Heart right ventricle (tissue), 16 donors: ENCODE results near the gene PPP2CA. TPM values are rescaled to one million over a fixed set of nuclear protein-coding genes. Genes with fewer than 3 reads are reported as not detected.

ENCODE experiments used
- ATAC-seq, 8 donors: fragments of 200-7000 bp; cut with Tn5 transposase; one replicate each; pipeline ENCODE4 v1.9.1; 2020; ENCODE audit warnings: mild to moderate bottlenecking in 8 of 8, moderate library complexity in 8 of 8, moderate number of reproducible peaks in 1 of 8
- DNase-seq, 2 donors: peaks; one replicate each; pipeline ENCODE4 v3.0.0-alpha.2; 2020
- H3K27ac ChIP-seq, 10 donors: fragments of 200-600 bp; sonication (generic) in 2 of 10; one replicate each; pipeline versions ENCODE4 v1.5.0 to v1.8.0; 2020 to 2022; ENCODE audit warnings: mild to moderate bottlenecking in 3 of 10
- H3K27me3 ChIP-seq, 7 donors: fragments of 200-600 bp; one replicate each; pipeline ENCODE4 v1.8.0; 2021 to 2022; ENCODE audit warnings: mild to moderate bottlenecking in 2 of 7
- H3K36me3 ChIP-seq, 9 donors: fragments of 200-600 bp; sonication (generic) in 1 of 9; one replicate each; pipeline versions ENCODE4 v1.5.0 to v1.8.0; 2020 to 2022; ENCODE audit warnings: mild to moderate bottlenecking in 2 of 9
- H3K4me1 ChIP-seq, 9 donors: fragments of 200-600 bp; sonication (generic) in 1 of 9; one replicate each; pipeline versions ENCODE4 v1.5.0 to v1.8.0; 2020 to 2022; ENCODE audit warnings: mild to moderate bottlenecking in 4 of 9
- H3K4me3 ChIP-seq, 10 donors: fragments of 200-600 bp; sonication (generic) in 2 of 10; one replicate each; pipeline versions ENCODE4 v1.5.0 to v1.8.0; 2020 to 2022; ENCODE audit warnings: mild to moderate bottlenecking in 7 of 10, moderate library complexity in 2 of 10
- H3K9me3 ChIP-seq, 11 donors: fragments of 200-600 bp in 10 of 11; sonication (generic) in 2 of 11; one replicate each; pipeline versions ENCODE4 v1.5.0 to v1.8.0; 2013 to 2022; ENCODE audit warnings: mild to moderate bottlenecking in 2 of 11, control low read depth in 1 of 11, moderate library complexity in 1 of 11
- WGBS, 2 donors: extraction: QIAGEN DNeasy Blood & Tissue Kit; methylation state at CpG; one replicate each; pipeline ENCODE4 v1.1.7; 2013; ENCODE audit warnings: inconsistent platforms in 1 of 2; 5-methylcytosine and 5-hydroxymethylcytosine counted together
- intact Hi-C, 10 donors: fragments of 100-400 bp; cut with DNase I; formaldehyde crosslinking; loops; one replicate each; pipeline versions ENCODE4 v1.11.1 to v1.14.2; 2022
- polyA plus RNA-seq, 2 donors: library from polyadenylated mRNA; stranded (reverse); fragments of 200-250 nt; gene quantifications; one replicate each; pipeline ENCODE4 v1.2.3, GENCODE V29; 2013
- total RNA-seq, 10 donors: library from RNA; stranded (reverse); fragmentation: NEBNext Ultra II Directional in 3 of 10; extraction: Animal tissue kit (Norgen Biotek cat#: 25700) in 3 of 10; gene quantifications; one replicate each; pipeline versions ENCODE4 v1.2.1 to v1.2.4, GENCODE V29; 2021 to 2023
- TF ChIP-seq, protein P1 (sequence below), 9 donors: fragments of 200-600 bp; sonication (generic) in 2 of 9; IDR thresholded peaks; one replicate each; pipeline versions ENCODE4 v1.5.0 to v1.8.0; 2021 to 2022; ENCODE audit warnings: antibody characterized with exemption in 9 of 9, mild to moderate bottlenecking in 5 of 9, moderate library complexity in 1 of 9
- donor health status: Arrhythmogenic right ventricular cardiomyopathy.
- donor health status: ischemic (EF 13 %, LVEDD 7.1; RV severe dilation, severe dysfunction).
- donor health status: healthy with polysubstance abuse.
- donor health status: DM: no; HTN: yes; CAD: no.
- donor health status: DM: no; HTN: no; CAD: no.
- donor health status: ischemic (EF 25% LVEDD 6.9; RV normal size, moderate dysfunction).
- donor health status: ischemic (EF 25% LVEDD 5.7; RV mildly dilated, moderate dysfunction).
- donor health status: healthy.
- donor health status: DM: yes; HTN: yes; CAD: no.
- donor health status: Ischemic cardiomyopathy.
- donor health status: ischemic (EF 35%, LVEDD 5.7; RV mildly dilated, moderate dysfunction).
- donor health status: nonischemic (EF 11% LVEDD 7.7; RV severe dilation, severe dysfunction).
- donor health status: DM: yes; HTN: yes; CAD: no.
- donor health status: PGD.
- donor health status: ischemic (EF 29% LVEDD 5.4; RV normal size, mild dysfunction).
- donor health status: nonischemic (EF 23%, LVEDD 6.1; RV moderate dilation, normal function).

Gene PPP2CA
- total and polyA plus RNA-seq, 12 donors: 47.1 to 249 (median 168) TPM

DNA sequence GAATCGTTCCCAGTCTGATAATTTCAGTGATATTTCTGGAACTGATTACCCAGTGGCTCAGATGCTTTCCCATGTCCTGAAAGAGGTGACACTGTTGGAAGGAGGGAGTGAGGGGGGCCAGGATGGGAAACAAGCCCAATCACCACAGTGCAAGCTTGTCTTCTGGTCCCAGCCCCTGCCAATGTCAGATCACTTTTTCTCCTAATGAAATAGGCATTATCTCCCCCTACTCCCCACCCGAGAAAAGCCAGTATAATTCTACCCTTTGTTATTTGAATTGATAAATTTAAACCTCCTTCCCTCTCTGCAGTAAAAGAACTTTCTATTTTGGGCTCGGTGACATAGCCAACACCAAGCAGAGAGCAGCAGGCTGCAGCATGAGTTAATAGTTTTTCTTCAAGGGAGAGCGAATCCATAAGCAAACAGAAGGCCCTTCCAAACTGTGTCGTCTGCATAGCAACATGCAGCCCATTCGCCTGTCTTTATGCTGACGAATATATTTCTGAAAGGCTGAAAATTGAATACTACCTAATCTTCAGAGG, 14.6 kb upstream of the PPP2CA start:
- H3K27ac ChIP-seq: peak overlapping the region; percentile 15 to 91 (median 78)
- 7 to 12% methylated on average over 7 of the region's 7 CpGs for WGBS, 2 donors
- DNase-seq: peak in 1 of 2 donors; percentile 61
- TF ChIP-seq, protein P1, sequence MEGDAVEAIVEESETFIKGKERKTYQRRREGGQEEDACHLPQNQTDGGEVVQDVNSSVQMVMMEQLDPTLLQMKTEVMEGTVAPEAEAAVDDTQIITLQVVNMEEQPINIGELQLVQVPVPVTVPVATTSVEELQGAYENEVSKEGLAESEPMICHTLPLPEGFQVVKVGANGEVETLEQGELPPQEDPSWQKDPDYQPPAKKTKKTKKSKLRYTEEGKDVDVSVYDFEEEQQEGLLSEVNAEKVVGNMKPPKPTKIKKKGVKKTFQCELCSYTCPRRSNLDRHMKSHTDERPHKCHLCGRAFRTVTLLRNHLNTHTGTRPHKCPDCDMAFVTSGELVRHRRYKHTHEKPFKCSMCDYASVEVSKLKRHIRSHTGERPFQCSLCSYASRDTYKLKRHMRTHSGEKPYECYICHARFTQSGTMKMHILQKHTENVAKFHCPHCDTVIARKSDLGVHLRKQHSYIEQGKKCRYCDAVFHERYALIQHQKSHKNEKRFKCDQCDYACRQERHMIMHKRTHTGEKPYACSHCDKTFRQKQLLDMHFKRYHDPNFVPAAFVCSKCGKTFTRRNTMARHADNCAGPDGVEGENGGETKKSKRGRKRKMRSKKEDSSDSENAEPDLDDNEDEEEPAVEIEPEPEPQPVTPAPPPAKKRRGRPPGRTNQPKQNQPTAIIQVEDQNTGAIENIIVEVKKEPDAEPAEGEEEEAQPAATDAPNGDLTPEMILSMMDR (IDR thresholded peaks at IDR 0.05): no peak
- H3K4me3 ChIP-seq: peak overlapping the region in 2 of 10 donors; percentile 4 to 23
- no peaks in the 10 kb centered on the region for H3K9me3 ChIP-seq
- no peaks in the 10 kb centered on the region for H3K36me3 ChIP-seq
- H3K4me1 ChIP-seq: peaks cover 4 to 65% (median 38%) of the 10 kb centered on the region in 9 donors
- intact Hi-C loops: no loop called here
- peak; percentile 59 to 78 (median 68) for ATAC-seq
- no peaks in the 10 kb centered on the region for H3K27me3 ChIP-seq

DNA sequence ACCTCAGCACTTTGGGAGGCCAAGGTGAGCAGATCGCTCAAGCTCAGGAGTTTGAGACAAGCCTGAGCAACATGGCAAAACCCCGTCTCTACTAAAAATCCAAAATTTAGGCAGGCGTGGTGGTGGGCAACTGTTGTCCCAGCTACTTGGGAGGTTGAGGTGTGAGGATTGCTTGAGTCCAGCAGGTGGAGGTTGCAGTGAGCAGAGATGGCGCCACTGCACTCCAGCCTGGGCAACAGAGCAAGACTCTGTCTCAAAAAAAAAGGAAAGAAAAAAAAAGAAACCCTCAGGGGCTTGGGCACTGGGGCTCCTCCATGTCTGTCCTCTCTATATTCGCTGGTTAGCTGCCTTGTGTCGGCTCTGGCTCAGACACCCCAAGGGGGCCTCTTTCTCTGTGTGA, 10.9 kb upstream of the PPP2CA start:
- Histone ChIP-seq H3K4me1 (peaks cover 4 to 49% (median 31%) of the 10 kb centered on the region in 9 donors), H3K4me3 (no peak overlapping the region), H3K36me3 (no peaks in the 10 kb centered on the region), H3K27ac (peak overlapping the region; percentile 22 to 92 (median 78)), H3K27me3 (no peaks in the 10 kb centered on the region), H3K9me3 (no peaks in the 10 kb centered on the region)
- DNase-seq: no peak
- WGBS, 2 donors: 93 to 94% methylated on average over 6 of the region's 6 CpGs
- intact Hi-C loops: no loop called here
- TF ChIP-seq, protein P1 (IDR thresholded peaks at IDR 0.05): no peak
- no peak for ATAC-seq

DNA sequence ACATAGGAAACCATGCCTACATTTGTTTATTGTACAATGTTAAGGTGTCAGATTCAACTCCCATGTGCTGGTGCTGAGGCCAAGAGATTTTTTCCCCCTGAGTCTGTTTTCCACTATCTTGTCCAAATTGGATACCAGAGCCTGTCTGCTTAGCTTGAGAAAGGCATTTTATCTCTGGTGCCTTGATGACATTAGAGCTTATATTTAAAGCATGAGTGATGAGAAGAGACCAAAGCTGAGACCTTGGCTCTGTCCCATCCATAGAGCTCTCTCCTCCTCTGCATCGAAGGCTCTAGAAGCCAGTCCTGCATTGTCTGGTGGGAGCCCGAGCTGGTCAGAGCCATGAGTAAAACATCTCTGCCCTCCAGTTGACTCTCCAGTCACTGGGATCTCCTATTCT, 10.4 kb upstream of the PPP2CA start:
- peak; percentile 56 to 90 (median 78) for ATAC-seq
- no peaks in the 10 kb centered on the region for H3K9me3 ChIP-seq
- TF ChIP-seq, protein P1 (IDR thresholded peaks at IDR 0.05): no peak
- peak in 1 of 2 donors; percentile 50 for DNase-seq
- WGBS, 2 donors: 19 to 28% methylated on average over 2 of the region's 2 CpGs
- no peak overlapping the region for H3K4me3 ChIP-seq
- intact Hi-C loops: no loop called here
- no peaks in the 10 kb centered on the region for H3K36me3 ChIP-seq
- H3K4me1 ChIP-seq: peaks cover 4 to 44% (median 29%) of the 10 kb centered on the region in 9 donors
- peak overlapping the region; percentile 22 to 92 (median 78) for H3K27ac ChIP-seq
- no peaks in the 10 kb centered on the region for H3K27me3 ChIP-seq

DNA sequence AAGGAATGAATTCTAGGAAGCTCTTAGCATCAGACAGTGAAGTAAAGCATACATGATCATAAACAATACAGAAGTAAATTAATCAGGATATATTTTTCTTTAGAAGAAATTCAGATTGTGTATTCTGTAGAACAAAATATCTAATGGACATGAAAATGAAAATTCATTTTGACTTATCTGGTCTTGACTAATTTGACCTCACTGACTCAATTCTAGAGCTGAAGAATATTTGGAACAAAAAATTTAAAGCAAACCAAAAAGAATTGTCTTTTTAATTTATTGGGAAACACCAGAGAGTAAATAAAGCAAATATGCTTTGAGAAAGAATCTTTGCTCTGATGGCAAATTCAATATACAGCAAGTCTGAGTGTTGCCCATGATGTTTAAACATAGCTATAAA, 2.8 kb upstream of the PPP2CA start:
- Histone ChIP-seq H3K36me3 (no peaks in the 10 kb centered on the region), H3K4me3 (no peak overlapping the region), H3K27ac (peak overlapping the region in 8 of 10 donors; percentile 21 to 100 (median 99)), H3K27me3 (no peaks in the 10 kb centered on the region), H3K9me3 (no peaks in the 10 kb centered on the region), H3K4me1 (peaks cover 0 to 40% (median 25%) of the 10 kb centered on the region in 9 donors)
- intact Hi-C loops: loop anchor here in 2 of 10 donors (5.0 kb wide), 2 partner anchors 36 to 51 kb away; partner anchors contain the start of gene SKP1 (in 1 of the 2)
- DNase-seq (no peak), ATAC-seq (no peak)
- TF ChIP-seq, protein P1 (IDR thresholded peaks at IDR 0.05): no peak
